DND-41 (cell line): ENCODE data around the gene SMURF1.

ENCODE experiments used
- EZH2 ChIP-seq: IDR thresholded peaks from 3 replicates; pipeline ENCODE4 v1.6.1; 2012; ENCODE audit warnings: borderline replicate concordance, low read depth, mild to moderate bottlenecking, moderate library complexity, low read length, inconsistent platforms; ENCODE audit not compliant: severe bottlenecking
- TF ChIP-seq, protein P1 (sequence below): IDR thresholded peaks from 2 replicates; pipeline ENCODE4 v1.5.1; 2012; ENCODE audit warnings: borderline replicate concordance, low read length, moderate library complexity, mild to moderate bottlenecking; ENCODE audit not compliant: poor library complexity, severe bottlenecking; ENCODE audit errors: extremely low read depth

DNA sequence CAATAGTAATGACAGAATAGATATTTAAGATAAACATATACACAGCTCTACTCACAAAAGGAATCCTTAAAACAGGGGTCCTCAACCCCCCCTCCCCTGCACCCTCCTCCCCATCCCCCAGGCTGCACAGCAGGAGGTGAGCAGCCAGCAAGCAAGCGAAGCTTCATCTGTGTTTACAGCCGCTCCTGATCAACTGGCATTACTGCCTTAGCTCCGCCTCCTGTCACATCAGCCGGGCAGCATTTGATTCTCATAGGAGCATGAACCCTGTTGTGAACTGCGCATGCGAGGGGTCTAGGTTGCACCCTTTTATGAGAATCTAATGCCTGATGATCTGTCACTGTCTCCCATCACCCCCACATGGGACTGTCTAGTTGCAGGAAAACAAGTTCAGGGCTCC is 65.5 kb downstream of the SMURF1 start:
- TF ChIP-seq, protein P1, sequence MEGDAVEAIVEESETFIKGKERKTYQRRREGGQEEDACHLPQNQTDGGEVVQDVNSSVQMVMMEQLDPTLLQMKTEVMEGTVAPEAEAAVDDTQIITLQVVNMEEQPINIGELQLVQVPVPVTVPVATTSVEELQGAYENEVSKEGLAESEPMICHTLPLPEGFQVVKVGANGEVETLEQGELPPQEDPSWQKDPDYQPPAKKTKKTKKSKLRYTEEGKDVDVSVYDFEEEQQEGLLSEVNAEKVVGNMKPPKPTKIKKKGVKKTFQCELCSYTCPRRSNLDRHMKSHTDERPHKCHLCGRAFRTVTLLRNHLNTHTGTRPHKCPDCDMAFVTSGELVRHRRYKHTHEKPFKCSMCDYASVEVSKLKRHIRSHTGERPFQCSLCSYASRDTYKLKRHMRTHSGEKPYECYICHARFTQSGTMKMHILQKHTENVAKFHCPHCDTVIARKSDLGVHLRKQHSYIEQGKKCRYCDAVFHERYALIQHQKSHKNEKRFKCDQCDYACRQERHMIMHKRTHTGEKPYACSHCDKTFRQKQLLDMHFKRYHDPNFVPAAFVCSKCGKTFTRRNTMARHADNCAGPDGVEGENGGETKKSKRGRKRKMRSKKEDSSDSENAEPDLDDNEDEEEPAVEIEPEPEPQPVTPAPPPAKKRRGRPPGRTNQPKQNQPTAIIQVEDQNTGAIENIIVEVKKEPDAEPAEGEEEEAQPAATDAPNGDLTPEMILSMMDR = no peak
- no peak for TF ChIP-seq EZH2
